IMR-90 (cell line): ENCODE data around the gene RPUSD1.

Experiments
- BHLHE40 ChIP-seq: fragments of 150-350 bp; IDR thresholded peaks from 2 replicates; pipeline ENCODE4 v1.6.1; 2016; ENCODE audit warnings: mild to moderate bottlenecking, low read depth, low read length
- CTCF ChIP-seq: conservative IDR thresholded peaks from 2 replicates; pipeline ENCODE4 v1.5.1; 2012; ENCODE audit warnings: mild to moderate bottlenecking, low read depth, low read length, improper control_type of control experiment
- MAFK ChIP-seq: IDR thresholded peaks from 2 replicates; pipeline ENCODE4 v1.6.1; 2012; ENCODE audit warnings: low read depth, low read length, improper control_type of control experiment
- MXI1 ChIP-seq: IDR thresholded peaks from 2 replicates; pipeline ENCODE4 v1.6.1; 2012; ENCODE audit warnings: low read depth, mild to moderate bottlenecking, low read length, moderate library complexity, borderline replicate concordance
- POLR2A ChIP-seq: IDR thresholded peaks from 2 replicates; pipeline ENCODE4 v1.6.1; 2012; ENCODE audit warnings: mild to moderate bottlenecking, low read depth, low read length

DNA sequence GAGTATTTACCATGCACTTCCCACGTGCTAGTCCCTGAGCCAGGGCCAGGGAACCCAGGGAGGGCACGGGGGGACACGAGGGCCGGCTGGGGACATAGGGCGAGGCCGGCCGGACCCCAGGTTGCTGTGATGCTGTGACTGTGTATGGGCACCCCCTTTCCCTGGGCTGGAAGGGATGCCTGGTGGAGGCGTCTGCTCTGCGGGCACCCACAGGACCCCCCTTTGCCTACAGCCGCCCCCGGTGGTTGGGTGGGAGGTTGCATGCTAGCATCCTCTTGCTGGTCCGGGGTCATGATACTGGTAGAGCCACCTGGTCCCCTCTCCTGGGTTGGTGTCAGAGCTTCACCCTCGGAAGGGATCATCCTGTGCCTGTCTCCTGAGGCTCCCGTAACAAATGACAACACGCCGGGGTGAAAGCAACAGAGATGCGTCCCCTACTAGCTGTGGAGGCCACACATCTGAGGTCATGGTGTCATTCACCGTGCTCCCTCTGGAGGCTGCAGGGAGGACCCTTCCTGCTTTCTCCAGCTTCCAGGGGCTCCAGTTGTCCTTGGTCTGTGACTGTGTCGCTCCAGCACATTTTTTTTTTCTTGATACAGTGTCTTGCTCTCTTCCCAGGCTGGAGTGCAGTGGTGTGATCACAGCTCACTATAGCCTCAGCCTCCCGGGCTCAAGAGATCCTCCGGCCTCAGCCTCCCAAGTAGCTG is 44.2 kb downstream of the RPUSD1 start:
- TF ChIP-seq CTCF (no peak; the same call in 1 of the 2 replicates), MAFK (no peak), MXI1 (no peak), BHLHE40 (no peak), POLR2A (no peak)
